ENCODE results near the gene NXN.

DNA sequence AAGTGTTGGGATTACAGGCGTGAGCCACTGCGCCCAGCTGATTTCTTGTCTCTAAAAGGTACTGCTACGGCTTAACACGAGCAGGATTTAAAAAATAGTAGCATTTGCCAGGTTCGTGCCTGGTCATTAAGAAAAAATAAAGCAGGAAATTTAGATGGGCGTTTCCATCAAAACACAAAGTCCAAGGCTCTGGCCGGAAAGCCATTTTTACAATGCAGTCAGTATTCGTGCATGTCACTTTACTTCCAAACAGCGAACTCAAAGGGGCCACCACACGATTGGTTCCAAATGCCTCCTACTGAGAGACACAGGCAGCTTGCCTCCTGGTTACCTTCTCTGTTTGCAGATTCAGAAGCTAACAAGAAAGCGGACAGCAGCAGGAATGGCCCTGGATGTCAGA lies 131.2 kb downstream of the NXN start:
- TF ChIP-seq, protein P1, sequence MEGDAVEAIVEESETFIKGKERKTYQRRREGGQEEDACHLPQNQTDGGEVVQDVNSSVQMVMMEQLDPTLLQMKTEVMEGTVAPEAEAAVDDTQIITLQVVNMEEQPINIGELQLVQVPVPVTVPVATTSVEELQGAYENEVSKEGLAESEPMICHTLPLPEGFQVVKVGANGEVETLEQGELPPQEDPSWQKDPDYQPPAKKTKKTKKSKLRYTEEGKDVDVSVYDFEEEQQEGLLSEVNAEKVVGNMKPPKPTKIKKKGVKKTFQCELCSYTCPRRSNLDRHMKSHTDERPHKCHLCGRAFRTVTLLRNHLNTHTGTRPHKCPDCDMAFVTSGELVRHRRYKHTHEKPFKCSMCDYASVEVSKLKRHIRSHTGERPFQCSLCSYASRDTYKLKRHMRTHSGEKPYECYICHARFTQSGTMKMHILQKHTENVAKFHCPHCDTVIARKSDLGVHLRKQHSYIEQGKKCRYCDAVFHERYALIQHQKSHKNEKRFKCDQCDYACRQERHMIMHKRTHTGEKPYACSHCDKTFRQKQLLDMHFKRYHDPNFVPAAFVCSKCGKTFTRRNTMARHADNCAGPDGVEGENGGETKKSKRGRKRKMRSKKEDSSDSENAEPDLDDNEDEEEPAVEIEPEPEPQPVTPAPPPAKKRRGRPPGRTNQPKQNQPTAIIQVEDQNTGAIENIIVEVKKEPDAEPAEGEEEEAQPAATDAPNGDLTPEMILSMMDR (IDR thresholded peaks at IDR 0.05; ENCODE audit: poor library complexity, severe bottlenecking), result no peak
- no peak for TF ChIP-seq EZH2 (IDR thresholded peaks at IDR 0.05; ENCODE audit: borderline replicate concordance, insufficient read depth, low read length, poor library complexity, severe bottlenecking)
